Activated gamma-delta T cell treated with anti-CD3 and anti-CD28 coated beads, Interleukin-2, amount 50 U/mL, for 16 hours (primary cell): ENCODE results near the gene CA14.
"Not testable (repeated sequence)": the region's sequence is repeated elsewhere in the genome, so short reads cannot be mapped to it uniquely, and the experiment has no call there.

ENCODE experiments used
- DNase-seq: peaks from one replicate; pipeline ENCODE4 v3.0.0-alpha.2; 2020; ENCODE audit warnings: low read depth

Gene CA14

GRCh38 chr1:150235852-150236613 is 21.5 kb upstream of the CA14 start, which contains the start of gene ANP32E:
ANP32E (minus strand) TSS chr1:150236112; CDS start chr1:150235786, 326 bp downstream.
- DNase-seq = peak; percentile 90

- no peak for DNase-seq
Observed at GRCh38 chr1:150236614-150237100, 20.9 kb upstream of the CA14 start.

GRCh38 chr1:150237176-150237575 is 20.4 kb upstream of the CA14 start:
- DNase-seq = not testable (repeated sequence)

- DNase-seq = no peak
Observed at GRCh38 chr1:150237746-150238145, 19.8 kb upstream of the CA14 start.

GRCh38 chr1:150243003-150243402 is 14.6 kb upstream of the CA14 start:
- DNase-seq = no peak

- DNase-seq = no peak
Observed at GRCh38 chr1:150249936-150250335, 7.6 kb upstream of the CA14 start.

- DNase-seq = no peak
Observed at GRCh38 chr1:150256198-150256553, 1.4 kb upstream of the CA14 start.

- no peak for DNase-seq
Observed at GRCh38 chr1:150256554-150257341, 826 bp upstream of the CA14 start.

GRCh38 chr1:150259217-150259616 is 1.6 kb downstream of the CA14 start:
- DNase-seq = no peak

- DNase-seq = no peak
Observed at GRCh38 chr1:150259758-150260669, 2.4 kb downstream of the CA14 start.

GRCh38 chr1:150261367-150261766 is 3.8 kb downstream of the CA14 start:
- DNase-seq = no peak

- DNase-seq = no peak
Observed at GRCh38 chr1:150262388-150263320, 5.1 kb downstream of the CA14 start.

GRCh38 chr1:150263549-150263948 is 6.0 kb downstream of the CA14 start:
- DNase-seq = no peak

GRCh38 chr1:150267896-150268295 is 10.3 kb downstream of the CA14 start:
- no peak for DNase-seq

- no peak for DNase-seq
Observed at GRCh38 chr1:150268340-150268704, 10.7 kb downstream of the CA14 start.

GRCh38 chr1:150268705-150269403 is 11.3 kb downstream of the CA14 start, which contains the start of gene APH1A:
APH1A (minus strand) TSS chr1:150269016; CDS start chr1:150268810, 206 bp downstream.
- peak; percentile 88 for DNase-seq

- no peak for DNase-seq
Observed at GRCh38 chr1:150269451-150269850, 11.9 kb downstream of the CA14 start.

- no peak for DNase-seq
Observed at GRCh38 chr1:150271291-150271959, 13.9 kb downstream of the CA14 start.

- DNase-seq = no peak
Observed at GRCh38 chr1:150273311-150273710, 15.7 kb downstream of the CA14 start.
